ENCODE data around the gene MALSU1. TPM values are rescaled to one million over a fixed set of nuclear protein-coding genes. Genes with fewer than 3 reads are reported as not detected.
A peak's percentile ranks its signal among the peaks of the same experiment; 100 is the strongest.

MALSU1 gene
- total and polyA plus RNA-seq, 3 experiments from 2014 or later: 63.0 to 87.8 (median 86.3) TPM

DNA sequence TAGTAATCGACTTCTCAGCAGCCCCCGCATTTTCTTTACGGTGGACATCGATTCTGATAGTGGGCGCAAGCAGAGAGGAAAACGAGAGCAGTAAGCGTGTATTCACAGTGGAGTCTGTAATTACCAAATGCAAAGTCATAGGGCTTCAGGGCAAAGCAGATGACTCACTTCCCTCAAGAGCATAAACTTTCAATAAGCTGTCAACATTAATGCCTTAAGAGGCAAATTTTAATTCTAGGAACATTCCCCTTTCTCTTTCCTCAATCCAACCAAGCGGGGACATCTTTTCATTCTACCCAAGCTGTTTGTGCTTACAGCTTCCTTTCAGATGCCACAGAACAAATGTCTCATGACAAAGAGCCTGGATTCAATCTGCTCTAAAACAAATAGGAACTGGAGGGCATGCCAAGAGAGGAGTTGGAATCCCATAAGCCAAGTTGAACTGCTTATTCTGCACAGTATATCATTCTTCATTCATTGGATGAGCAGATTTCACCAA, 48.6 kb downstream of the MALSU1 start:
- H3K36me3 Mint-ChIP-seq: no peaks in the 10 kb centered on the region
- peaks cover 0 to 3% of the 10 kb centered on the region in 2 donors for H3K27me3 Mint-ChIP-seq
- Histone ChIP-seq H3K9me3 (ENCODE audit: low read length) (no peaks in the 10 kb centered on the region), H3K27me3 (ENCODE audit: insufficient read depth, low read length, poor library complexity, severe bottlenecking) (no peaks in the 10 kb centered on the region), H3K27ac (ENCODE audit: low read depth, low read length) (no peak overlapping the region), H3K4me3 (ENCODE audit: low read length) (no peak overlapping the region), H3K36me3 (ENCODE audit: insufficient read depth, low read length) (no peaks in the 10 kb centered on the region), H3K4me1 (ENCODE audit: insufficient read depth, low read length) (peaks cover 8% of the 10 kb centered on the region)
- H3K4me1 Mint-ChIP-seq: peaks cover 14 to 20% (median 15%) of the 10 kb centered on the region in 3 donors
- ChIA-PET CTCF (interaction anchor here (0.9 to 3.0 kb wide), 3 partner anchors 10 to 74 kb away, joined by 3 to 21 read pairs (median 3); no protein-coding TSS in a partner anchor), POLR2A (no interaction called here)
- H3K27ac Mint-ChIP-seq: peak overlapping the region in 1 of 8 donors; percentile 26
- H3K9me3 Mint-ChIP-seq: peaks cover 0 to 6% (median 0%) of the 10 kb centered on the region in 5 donors
- H3K4me3 Mint-ChIP-seq: peak overlapping the region in 3 of 7 donors; percentile 65 to 77 (median 70)
- no peak for DNase-seq

DNA sequence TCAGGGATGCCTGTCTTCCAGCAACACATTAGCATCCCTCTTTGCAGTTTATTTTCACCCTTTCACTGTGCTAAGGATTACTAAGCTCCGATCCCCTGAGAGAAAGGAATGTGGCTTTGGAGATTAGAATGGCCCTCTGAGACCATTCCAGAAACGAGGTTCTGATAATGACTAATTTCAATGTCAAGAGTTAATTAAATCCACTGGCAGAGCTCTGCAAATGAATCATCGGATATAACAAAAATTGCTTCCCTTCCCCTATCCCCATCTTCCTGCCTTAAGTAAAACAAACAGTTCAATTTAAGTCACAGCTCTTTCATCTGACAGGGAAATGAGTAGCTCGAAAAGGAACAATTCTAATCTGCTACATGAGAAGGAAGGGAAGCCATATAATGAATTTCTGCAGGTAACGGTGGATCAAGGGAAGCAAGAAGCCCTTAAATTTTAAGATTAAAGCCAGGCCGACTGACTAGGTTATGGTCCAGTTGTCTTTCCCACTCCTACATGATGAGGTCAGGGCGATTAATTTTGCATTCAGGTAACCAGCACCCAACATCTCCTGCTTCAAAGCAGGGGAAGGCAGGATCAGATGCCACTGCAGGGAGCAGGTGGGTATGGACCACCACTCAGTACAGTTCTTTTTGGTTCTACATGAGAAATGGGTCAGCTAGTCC, 50.5 kb downstream of the MALSU1 start:
- Histone ChIP-seq H3K4me1 (ENCODE audit: insufficient read depth, low read length) (peaks cover 8% of the 10 kb centered on the region), H3K27ac (ENCODE audit: low read depth, low read length) (no peak overlapping the region), H3K27me3 (ENCODE audit: insufficient read depth, low read length, poor library complexity, severe bottlenecking) (no peaks in the 10 kb centered on the region), H3K9me3 (ENCODE audit: low read length) (no peaks in the 10 kb centered on the region), H3K4me3 (ENCODE audit: low read length) (no peak overlapping the region), H3K36me3 (ENCODE audit: insufficient read depth, low read length) (no peaks in the 10 kb centered on the region)
- Mint-ChIP-seq H3K9me3 (peaks cover 0 to 6% (median 0%) of the 10 kb centered on the region in 5 donors), H3K27me3 (peaks cover 0 to 7% of the 10 kb centered on the region in 2 donors), H3K36me3 (no peaks in the 10 kb centered on the region), H3K4me3 (no peak overlapping the region), H3K4me1 (peaks cover 14 to 20% (median 15%) of the 10 kb centered on the region in 3 donors), H3K27ac (no peak overlapping the region)
- no peak for DNase-seq
- POLR2A ChIA-PET: no interaction called here
- CTCF ChIA-PET: interaction anchor here (0.9 to 1.0 kb wide), 2 partner anchors 8 to 77 kb away, joined by 3 read pairs; no protein-coding TSS in a partner anchor

DNA sequence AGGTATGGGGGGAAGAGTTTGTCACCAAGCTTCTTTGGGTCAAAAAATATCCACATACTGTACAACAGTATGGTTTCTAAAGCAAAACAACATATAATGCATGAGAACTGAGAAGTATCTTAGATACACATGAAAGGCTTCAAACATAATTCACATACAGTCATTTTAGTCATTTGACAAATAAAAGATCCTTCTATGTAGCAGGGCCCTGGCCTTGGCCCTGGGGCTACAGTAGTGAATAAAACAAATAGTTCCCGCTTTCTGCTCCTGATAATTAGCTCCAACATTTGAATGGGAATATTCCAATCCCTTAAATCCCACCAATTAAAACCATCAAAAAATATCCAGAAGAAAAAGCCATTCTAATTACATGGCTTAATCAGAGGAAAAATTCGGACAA, 51.3 kb downstream of the MALSU1 start:
- Histone ChIP-seq H3K9me3 (ENCODE audit: low read length) (no peaks in the 10 kb centered on the region), H3K4me3 (ENCODE audit: low read length) (no peak overlapping the region), H3K36me3 (ENCODE audit: insufficient read depth, low read length) (no peaks in the 10 kb centered on the region), H3K27me3 (ENCODE audit: insufficient read depth, low read length, poor library complexity, severe bottlenecking) (no peaks in the 10 kb centered on the region), H3K27ac (ENCODE audit: low read depth, low read length) (no peak overlapping the region), H3K4me1 (ENCODE audit: insufficient read depth, low read length) (peaks cover 8% of the 10 kb centered on the region)
- POLR2A ChIA-PET: no interaction called here
- Mint-ChIP-seq H3K27me3 (peaks cover 2 to 14% of the 10 kb centered on the region in 2 donors), H3K27ac (no peak overlapping the region), H3K36me3 (no peaks in the 10 kb centered on the region), H3K4me3 (no peak overlapping the region), H3K4me1 (peaks cover 14 to 15% (median 14%) of the 10 kb centered on the region in 3 donors), H3K9me3 (peaks cover 0 to 6% (median 0%) of the 10 kb centered on the region in 5 donors)
- CTCF ChIA-PET: interaction anchor here (0.9 to 1.5 kb wide), 2 partner anchors 77 to 359 kb away, joined by 3 read pairs; partner anchors contain the start of gene STK31
- no peak for DNase-seq

DNA sequence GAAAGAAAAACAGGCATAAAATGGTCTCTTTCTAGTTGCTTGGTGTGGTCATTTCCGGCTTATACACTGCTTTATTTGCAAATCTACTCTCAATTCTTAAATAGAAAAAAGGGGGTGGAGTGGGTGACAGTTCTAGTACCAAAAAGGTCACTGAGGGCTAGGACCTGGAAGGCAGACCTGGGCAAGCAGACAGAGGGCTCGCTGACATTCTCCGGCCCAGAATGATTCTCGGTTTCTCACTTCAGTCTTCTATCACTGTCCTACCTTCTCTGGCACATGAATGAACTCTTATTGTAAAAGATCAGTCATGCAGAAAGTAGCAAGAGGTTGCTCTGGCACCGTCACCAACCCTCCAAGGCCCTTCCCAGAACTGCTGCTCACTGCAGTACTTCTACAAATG, 54.0 kb downstream of the MALSU1 start:
- ChIA-PET CTCF (interaction anchor here (1.2 kb wide), 1 partner anchor 80 kb away, joined by 3 read pairs; no protein-coding TSS in a partner anchor), POLR2A (no interaction called here)
- DNase-seq: no peak
- H3K9me3 ChIP-seq (ENCODE audit: low read length): no peaks in the 10 kb centered on the region
- no peaks in the 10 kb centered on the region for H3K36me3 ChIP-seq (ENCODE audit: insufficient read depth, low read length)
- no peak overlapping the region for H3K27ac Mint-ChIP-seq
- H3K4me1 ChIP-seq (ENCODE audit: insufficient read depth, low read length): no peaks in the 10 kb centered on the region
- peaks cover 4 to 22% of the 10 kb centered on the region in 2 donors for H3K27me3 Mint-ChIP-seq
- H3K4me3 Mint-ChIP-seq: no peak overlapping the region
- H3K4me3 ChIP-seq (ENCODE audit: low read length): no peak overlapping the region
- no peaks in the 10 kb centered on the region for H3K27me3 ChIP-seq (ENCODE audit: insufficient read depth, low read length, poor library complexity, severe bottlenecking)
- peaks cover 0 to 2% (median 0%) of the 10 kb centered on the region in 5 donors for H3K9me3 Mint-ChIP-seq
- H3K36me3 Mint-ChIP-seq: no peaks in the 10 kb centered on the region
- H3K4me1 Mint-ChIP-seq: peaks cover 5 to 14% (median 10%) of the 10 kb centered on the region in 3 donors
- no peak overlapping the region for H3K27ac ChIP-seq (ENCODE audit: low read depth, low read length)

DNA sequence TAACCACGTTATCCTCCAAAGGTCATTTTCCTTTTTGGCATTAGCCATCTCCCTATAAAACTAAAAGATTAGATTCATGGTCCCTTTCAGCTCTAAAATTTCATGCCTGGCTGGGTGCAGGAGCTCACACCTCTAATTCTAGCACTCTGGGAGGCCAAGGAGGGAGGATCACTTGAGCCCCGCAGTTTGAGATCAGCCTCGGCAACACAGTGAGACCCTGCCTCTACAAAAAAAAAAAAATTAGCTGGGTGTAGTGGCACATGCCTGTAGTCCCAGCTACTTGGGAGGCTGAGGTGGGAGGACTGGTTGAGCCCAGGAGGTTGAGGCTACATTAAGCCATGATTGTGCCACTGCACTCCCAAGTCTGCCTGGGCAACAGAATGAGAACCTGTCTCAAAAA, 57.0 kb downstream of the MALSU1 start:
- H3K4me3 ChIP-seq (ENCODE audit: low read length): no peak overlapping the region
- no peaks in the 10 kb centered on the region for H3K36me3 Mint-ChIP-seq
- no peaks in the 10 kb centered on the region for H3K36me3 ChIP-seq (ENCODE audit: insufficient read depth, low read length)
- no peaks in the 10 kb centered on the region for H3K9me3 Mint-ChIP-seq
- H3K4me1 ChIP-seq (ENCODE audit: insufficient read depth, low read length): no peaks in the 10 kb centered on the region
- no peak overlapping the region for H3K4me3 Mint-ChIP-seq
- DNase-seq: no peak
- peaks cover 5 to 14% (median 10%) of the 10 kb centered on the region in 3 donors for H3K4me1 Mint-ChIP-seq
- H3K27ac ChIP-seq (ENCODE audit: low read depth, low read length): no peak overlapping the region
- ChIA-PET POLR2A (no interaction called here), CTCF (no interaction called here)
- H3K27me3 ChIP-seq (ENCODE audit: insufficient read depth, low read length, poor library complexity, severe bottlenecking): no peaks in the 10 kb centered on the region
- no peaks in the 10 kb centered on the region for H3K9me3 ChIP-seq (ENCODE audit: low read length)
- H3K27ac Mint-ChIP-seq: no peak overlapping the region
- H3K27me3 Mint-ChIP-seq: peaks cover 11 to 32% of the 10 kb centered on the region in 2 donors

DNA sequence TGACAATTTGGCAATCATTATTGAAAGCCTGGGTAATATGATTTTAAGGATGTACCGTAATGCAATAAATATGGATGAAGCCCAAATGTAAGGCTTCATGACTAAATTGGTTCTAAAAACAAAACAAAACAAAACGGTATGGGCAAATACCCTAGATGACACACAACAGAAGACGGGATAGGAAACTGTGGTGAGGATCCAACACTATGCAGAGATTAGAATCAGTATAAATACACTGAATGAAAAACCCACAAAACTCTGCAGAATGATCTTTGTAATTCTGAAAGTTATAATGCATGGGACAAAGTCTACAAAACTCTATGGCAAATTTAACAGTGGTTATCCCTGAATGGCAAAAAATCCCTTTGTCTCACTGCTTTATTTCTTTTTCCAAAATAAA, 57.6 kb downstream of the MALSU1 start:
- CTCF ChIA-PET: no interaction called here
- Histone ChIP-seq H3K4me1 (ENCODE audit: insufficient read depth, low read length) (no peaks in the 10 kb centered on the region), H3K27me3 (ENCODE audit: insufficient read depth, low read length, poor library complexity, severe bottlenecking) (no peaks in the 10 kb centered on the region), H3K9me3 (ENCODE audit: low read length) (no peaks in the 10 kb centered on the region), H3K27ac (ENCODE audit: low read depth, low read length) (no peak overlapping the region), H3K36me3 (ENCODE audit: insufficient read depth, low read length) (no peaks in the 10 kb centered on the region), H3K4me3 (ENCODE audit: low read length) (no peak overlapping the region)
- no peak overlapping the region for H3K27ac Mint-ChIP-seq
- no peak overlapping the region for H3K4me3 Mint-ChIP-seq
- H3K4me1 Mint-ChIP-seq: peaks cover 5 to 14% (median 10%) of the 10 kb centered on the region in 3 donors
- peaks cover 11 to 32% of the 10 kb centered on the region in 2 donors for H3K27me3 Mint-ChIP-seq
- peak in 1 of 5 donors; percentile 23 for DNase-seq
- POLR2A ChIA-PET: no interaction called here
- H3K36me3 Mint-ChIP-seq: no peaks in the 10 kb centered on the region
- H3K9me3 Mint-ChIP-seq: no peaks in the 10 kb centered on the region

DNA sequence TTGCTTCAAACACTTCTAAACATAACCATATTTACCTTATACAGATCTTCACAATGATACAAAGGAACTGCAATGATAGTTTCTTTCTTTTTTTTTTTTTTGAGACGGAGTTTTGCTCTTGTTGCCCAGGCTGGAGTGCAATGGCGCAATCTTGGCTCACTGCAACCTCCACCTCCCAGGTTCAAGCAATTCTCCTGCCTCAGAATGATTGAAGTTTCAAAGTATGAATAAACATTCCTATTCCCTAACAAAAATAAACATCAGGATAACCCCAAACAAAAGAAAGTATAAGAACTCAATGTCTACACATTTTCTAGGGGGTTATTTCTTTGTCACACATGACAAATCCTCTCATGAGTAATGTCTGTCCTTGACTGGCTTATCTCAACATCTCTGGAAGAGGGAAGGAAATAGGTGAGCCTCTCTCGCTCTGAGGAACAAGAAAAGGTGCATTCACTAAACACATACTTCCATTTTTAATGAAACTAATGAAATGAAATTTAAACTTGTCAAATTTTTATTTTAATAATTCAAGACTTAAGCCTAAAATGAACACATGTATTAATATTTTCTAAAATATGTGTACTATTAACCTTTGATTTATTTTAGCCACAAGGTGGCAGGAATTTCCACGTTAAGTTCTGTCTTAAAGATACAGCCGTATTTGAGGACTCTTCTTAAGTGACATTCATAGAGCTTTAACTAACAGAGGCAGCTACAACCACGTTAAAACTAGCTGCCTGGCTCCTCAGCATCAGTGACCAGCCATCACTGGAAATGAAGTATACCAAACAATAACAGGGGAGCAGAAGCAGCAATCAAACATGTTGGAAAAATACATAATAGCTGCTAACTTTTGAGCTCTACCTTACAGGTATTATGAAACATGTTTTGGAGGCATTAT, 58.3 kb downstream of the MALSU1 start:
- no peaks in the 10 kb centered on the region for H3K9me3 Mint-ChIP-seq
- Histone ChIP-seq H3K4me3 (ENCODE audit: low read length) (no peak overlapping the region), H3K36me3 (ENCODE audit: insufficient read depth, low read length) (no peaks in the 10 kb centered on the region), H3K9me3 (ENCODE audit: low read length) (no peaks in the 10 kb centered on the region), H3K4me1 (ENCODE audit: insufficient read depth, low read length) (no peaks in the 10 kb centered on the region), H3K27me3 (ENCODE audit: insufficient read depth, low read length, poor library complexity, severe bottlenecking) (no peaks in the 10 kb centered on the region), H3K27ac (ENCODE audit: low read depth, low read length) (no peak overlapping the region)
- no peak for DNase-seq
- H3K27ac Mint-ChIP-seq: no peak overlapping the region
- CTCF ChIA-PET: interaction anchor here (0.6 to 1.7 kb wide), 9 partner anchors 8 to 189 kb away, joined by 3 to 8 read pairs (median 3); partner anchors contain the start of gene MALSU1
- no peak overlapping the region for H3K4me3 Mint-ChIP-seq
- peaks cover 5 to 14% (median 10%) of the 10 kb centered on the region in 3 donors for H3K4me1 Mint-ChIP-seq
- POLR2A ChIA-PET: no interaction called here
- H3K27me3 Mint-ChIP-seq: peaks cover 11 to 33% of the 10 kb centered on the region in 2 donors
- H3K36me3 Mint-ChIP-seq: no peaks in the 10 kb centered on the region
